GM15510 (cell line): ENCODE data around the gene KIRREL3.

Experiments used
- POLR2A ChIP-seq: IDR thresholded peaks from 3 replicates; pipeline ENCODE4 v1.6.1; 2011; ENCODE audit warnings: borderline replicate concordance; ENCODE audit not compliant: insufficient read length; ENCODE audit errors: extremely low read depth

Gene KIRREL3

DNA sequence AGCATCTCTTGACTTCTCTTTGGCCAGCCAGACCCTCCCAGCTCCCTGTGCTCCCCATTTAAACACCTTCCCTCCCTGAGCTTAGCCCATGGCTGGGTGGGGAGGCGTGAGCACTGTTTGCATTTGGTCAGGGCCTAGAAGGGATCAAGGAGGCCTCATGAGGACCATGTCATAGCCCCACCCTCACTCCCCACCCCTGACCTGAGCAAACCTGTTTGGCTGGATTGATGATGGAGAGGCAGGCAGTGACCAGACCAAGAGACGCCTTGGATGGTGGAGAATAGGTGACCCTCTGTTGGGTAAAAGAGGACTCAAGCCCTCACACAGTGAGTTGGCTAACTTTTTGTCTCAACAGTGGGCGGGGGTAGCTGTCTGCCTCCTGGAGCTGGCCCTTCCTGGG is 595.2 kb downstream of the KIRREL3 start:
- TF ChIP-seq POLR2A, result no peak

GRCh38 chr11:126404367-126404766 is 596.2 kb downstream of the KIRREL3 start:
- no peak for TF ChIP-seq POLR2A

- TF ChIP-seq POLR2A, result no peak
Observed at GRCh38 chr11:126403658-126404057, 596.9 kb downstream of the KIRREL3 start.

GRCh38 chr11:126403022-126403581 is 597.5 kb downstream of the KIRREL3 start:
- TF ChIP-seq POLR2A, result no peak

GRCh38 chr11:126400479-126400878 is 600.1 kb downstream of the KIRREL3 start:
- no peak for TF ChIP-seq POLR2A

DNA sequence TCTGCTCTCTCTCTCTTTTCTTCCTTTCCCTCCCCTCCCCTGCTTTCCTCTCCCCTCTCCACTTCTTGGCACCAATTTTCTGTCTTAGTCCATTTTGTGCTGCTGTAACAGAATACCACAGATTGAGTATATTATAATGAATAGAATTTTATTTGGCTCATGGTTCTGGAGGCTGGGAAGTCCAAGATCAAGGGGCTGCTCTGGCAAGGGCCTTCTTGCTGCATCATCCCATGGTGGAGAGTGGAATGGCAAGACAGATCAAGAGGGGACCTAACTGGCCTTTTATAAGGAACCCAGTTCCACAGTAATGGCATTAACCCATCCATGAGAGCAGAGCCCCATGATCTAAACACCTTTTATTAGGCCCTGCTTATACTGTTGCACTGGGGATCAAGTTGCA is 600.6 kb downstream of the KIRREL3 start:
- no peak for TF ChIP-seq POLR2A

DNA sequence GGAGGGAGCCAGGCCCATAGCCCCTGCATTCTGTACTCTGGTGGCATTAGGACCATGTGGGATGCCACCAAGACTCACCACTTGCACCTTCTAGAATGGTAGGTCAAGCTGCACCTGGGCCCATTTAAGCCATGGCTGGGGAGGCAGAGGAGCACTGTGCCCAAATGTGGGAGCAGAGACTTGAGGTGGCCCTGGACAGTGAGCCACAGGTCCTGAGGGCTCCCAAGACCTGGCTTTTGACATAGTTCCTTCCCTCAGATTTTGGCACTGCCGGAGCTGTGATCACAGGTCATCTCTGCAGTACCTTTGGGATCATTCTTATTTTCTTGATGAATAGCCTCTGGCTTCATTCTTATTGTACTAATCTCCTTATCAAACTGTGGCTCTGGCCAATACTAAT is 601.8 kb downstream of the KIRREL3 start:
- TF ChIP-seq POLR2A, result no peak

DNA sequence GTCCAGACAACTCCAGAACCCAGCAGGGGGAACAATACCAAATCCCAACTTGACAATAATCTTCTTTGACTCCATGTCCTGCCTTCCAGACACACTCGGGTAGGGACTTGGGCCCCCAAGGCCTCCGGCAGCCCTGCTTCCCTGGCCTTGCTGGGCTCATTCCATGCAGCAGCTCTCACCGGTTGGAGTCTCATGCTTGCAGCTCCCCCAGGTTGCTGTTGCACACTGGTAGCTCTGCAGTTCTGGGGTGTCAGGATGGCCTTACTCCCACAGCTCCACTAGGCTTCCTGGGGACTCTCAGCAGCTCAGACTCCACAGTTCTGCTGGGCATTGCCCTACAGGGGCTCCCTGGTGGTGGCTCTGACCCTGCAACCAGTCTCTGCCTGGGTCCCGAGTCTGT is 602.3 kb downstream of the KIRREL3 start:
- TF ChIP-seq POLR2A, result no peak

- no peak for TF ChIP-seq POLR2A
Observed at GRCh38 chr11:126396965-126397364, 603.6 kb downstream of the KIRREL3 start.

DNA sequence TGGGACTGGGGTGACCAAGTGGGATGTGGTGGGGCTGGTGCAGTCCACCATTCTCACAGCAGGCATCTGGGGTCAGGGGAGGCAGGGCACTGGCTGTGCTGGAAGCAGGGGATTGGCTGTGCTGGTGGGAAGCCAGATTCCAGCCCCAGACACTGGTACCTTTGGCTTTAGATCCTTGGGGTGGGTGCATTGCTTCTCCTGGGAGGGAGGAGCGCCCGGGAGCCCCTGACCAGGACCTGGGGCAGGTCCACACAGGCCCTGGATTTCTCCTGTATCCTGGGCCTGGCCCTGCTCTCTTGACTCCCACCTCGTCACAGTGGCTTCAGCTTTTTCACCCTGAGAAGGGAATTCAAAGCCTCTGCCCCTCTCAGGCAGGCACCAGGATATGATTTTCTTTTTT is 606.5 kb downstream of the KIRREL3 start:
- TF ChIP-seq POLR2A, result no peak

DNA sequence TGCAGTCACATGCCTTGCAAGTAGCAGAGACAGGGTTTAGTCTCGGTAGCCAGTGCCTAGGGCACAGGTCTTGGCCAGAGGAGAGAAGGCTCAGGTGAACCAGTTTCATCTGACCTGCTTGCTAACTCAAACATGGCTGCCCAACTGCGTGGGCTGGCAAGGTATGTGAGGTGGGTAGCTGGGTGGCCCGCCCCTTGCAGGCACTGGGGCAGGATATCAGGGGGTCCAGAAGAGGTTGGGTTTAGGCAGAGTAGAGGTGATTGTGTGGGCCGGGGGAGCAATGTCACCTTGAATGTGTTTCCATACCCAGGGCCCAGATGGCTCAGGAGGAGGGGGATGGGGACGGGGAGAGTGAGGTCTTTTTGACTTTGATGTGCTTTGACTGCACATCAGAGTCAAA is 607.4 kb downstream of the KIRREL3 start:
- TF ChIP-seq POLR2A, result no peak

DNA sequence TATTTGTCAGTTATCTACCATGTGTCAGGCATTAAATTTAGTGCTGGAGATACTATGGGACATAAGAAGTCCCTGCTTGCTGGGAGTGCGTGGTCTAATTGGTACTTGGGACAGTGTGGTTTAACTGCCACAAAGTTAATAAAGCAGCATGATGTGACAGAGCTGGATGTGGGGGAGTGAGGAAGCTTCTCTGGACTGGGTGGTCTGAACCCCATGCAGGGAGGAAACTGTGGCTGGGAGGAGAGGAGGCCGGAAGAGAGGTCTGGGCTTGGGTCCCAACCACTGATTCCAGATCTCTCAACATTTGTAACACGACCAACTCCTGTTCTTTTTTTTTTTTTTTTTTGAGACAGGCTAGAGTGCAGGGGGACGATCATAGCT is 607.9 kb downstream of the KIRREL3 start:
- TF ChIP-seq POLR2A, result no peak

GRCh38 chr11:126391970-126392632 is 608.5 kb downstream of the KIRREL3 start:
- TF ChIP-seq POLR2A, result no peak

DNA sequence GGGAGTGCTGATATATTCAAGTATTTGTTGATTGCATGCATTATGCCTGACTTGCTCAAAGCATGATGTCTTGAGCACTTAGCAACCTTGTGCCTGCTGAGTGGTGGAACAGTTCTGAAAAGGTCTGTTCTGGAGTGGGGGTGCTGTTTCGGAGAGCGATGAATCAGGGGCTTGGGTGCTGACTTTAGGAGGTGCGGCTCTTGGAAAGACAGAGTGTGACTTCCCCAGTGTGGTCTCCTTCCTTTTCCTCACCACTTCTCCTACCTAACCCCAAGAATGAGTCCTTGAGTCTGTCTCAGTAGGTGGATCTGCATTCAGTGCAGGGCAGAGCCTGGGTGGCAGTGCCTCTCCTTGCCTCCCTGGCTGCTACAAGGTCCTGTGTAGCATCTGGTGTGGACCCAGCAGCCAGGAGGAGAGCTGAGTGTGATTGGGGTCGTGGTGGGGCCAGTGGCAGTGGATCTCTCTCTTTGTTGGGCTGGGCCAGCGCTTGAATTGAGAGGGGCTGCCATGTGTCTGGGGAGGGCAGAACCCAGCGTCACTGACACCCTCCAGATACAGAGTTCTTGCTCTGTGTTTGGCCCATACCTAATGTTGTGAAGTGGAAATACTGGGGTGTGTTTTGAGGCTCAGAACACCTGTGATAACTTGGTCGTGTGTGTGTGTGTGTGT is 609.1 kb downstream of the KIRREL3 start:
- no peak for TF ChIP-seq POLR2A

DNA sequence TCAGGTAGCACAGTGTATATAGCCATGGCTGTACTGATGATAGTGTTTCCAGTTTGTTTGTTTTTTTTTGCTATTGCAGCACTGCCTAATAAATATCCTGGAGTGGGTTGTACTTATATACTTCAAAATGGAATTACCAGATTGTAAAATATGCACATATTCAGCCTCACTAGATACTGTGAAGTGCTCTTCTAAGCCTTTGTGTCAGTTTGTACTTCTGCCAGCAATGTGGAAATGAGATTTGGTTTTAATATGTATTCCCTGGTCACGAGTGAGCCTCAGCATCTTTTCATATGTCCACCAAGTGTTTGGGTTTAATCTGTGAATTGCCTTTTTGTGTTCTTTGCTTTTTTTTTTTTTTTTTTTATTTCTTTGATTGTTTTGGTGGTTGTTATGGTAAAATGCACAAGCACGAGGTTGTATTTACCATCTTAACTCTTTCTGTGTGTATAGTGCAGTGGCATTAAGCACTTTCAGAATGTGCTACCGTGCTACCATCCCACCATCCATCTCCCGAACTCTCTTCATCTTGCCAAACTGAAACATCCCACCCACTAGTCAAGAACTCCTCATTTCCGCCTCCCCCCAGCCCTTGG is 610.2 kb downstream of the KIRREL3 start:
- no peak for TF ChIP-seq POLR2A

- TF ChIP-seq POLR2A, result no peak
Observed at GRCh38 chr11:126387857-126388256, 612.7 kb downstream of the KIRREL3 start.
